GM12801 (cell line): ENCODE results near the gene SIL1.

Experiments used
- CTCF ChIP-seq: IDR thresholded peaks from one replicate; pipeline ENCODE4 v1.5.1; 2011; ENCODE audit warnings: control low read depth; ENCODE audit not compliant: insufficient read length; ENCODE audit errors: extremely low read depth

SIL1 gene

GRCh38 chr5:138929571-138929955 is 268.6 kb downstream of the SIL1 start:
- TF ChIP-seq CTCF: no peak

GRCh38 chr5:138927979-138928378 is 270.2 kb downstream of the SIL1 start:
- no peak for TF ChIP-seq CTCF

- no peak for TF ChIP-seq CTCF
These were observed 270.6 kb downstream of the SIL1 start for GRCh38 chr5:138927544-138927943.

GRCh38 chr5:138926688-138927448 is 271.3 kb downstream of the SIL1 start:
- TF ChIP-seq CTCF: no peak

GRCh38 chr5:138926257-138926656 is 271.9 kb downstream of the SIL1 start:
- TF ChIP-seq CTCF: no peak

GRCh38 chr5:138925090-138925635 is 273.0 kb downstream of the SIL1 start:
- TF ChIP-seq CTCF: no peak

- TF ChIP-seq CTCF: no peak
These were observed 275.7 kb downstream of the SIL1 start for GRCh38 chr5:138922494-138922893.
